Endothelial cell of umbilical vein (primary cell): ENCODE measurements around the gene LRRC8B. TPM values are rescaled to one million over a fixed set of nuclear protein-coding genes. Genes with fewer than 3 reads are reported as not detected.

ENCODE experiments used
- BruUV-seq: library from RNA; stranded (reverse); fragments of 400-500 nt; replicated peaks from 2 replicates; lab custom pipeline; 2021; lab: Mats Ljungman, UMichigan
- CTCF ChIA-PET: fragments of 300-600, 350-600 bp; sonication (Branson Sonifier 250); formaldehyde crosslinking; loops from one replicate; lab custom pipeline; 2021; ENCODE audit warnings: antibody characterized with exemption, inconsistent platforms; lab: Charles Lee
- POLR2A ChIA-PET: fragments of 300-600, 350-600 bp; sonication (Branson Sonifier 250); formaldehyde crosslinking; loops from one replicate; lab custom pipeline; 2021; ENCODE audit warnings: antibody characterized with exemption, inconsistent platforms; lab: Charles Lee
- DNase-seq: peaks from one replicate; pipeline ENCODE4 v3.0.0-alpha.2; 2011; ENCODE audit warnings: low read depth, low spot score
- FAIRE-seq: peaks from 2 replicates; lab custom pipeline; 2011; peaks lifted over from hg19 to GRCh38; lab: Jason Lieb, UNC
- H2AFZ ChIP-seq: 2 replicates; pipeline ENCODE4 v1.6.0; 2012; ENCODE audit warnings: low read depth, low read length, control low read depth, inconsistent platforms
- H3K27ac ChIP-seq: 2 replicates; pipeline ENCODE4 v1.5.1; 2011; ENCODE audit warnings: low read depth, mild to moderate bottlenecking, control low read depth, low read length, moderate library complexity; ENCODE audit not compliant: insufficient read depth
- H3K27me3 ChIP-seq, 2 experiments: 2 replicates each; pipeline versions ENCODE4 v1.6.0 to v1.6.1; 2011; ENCODE audit warnings: low read length in 2 of 2, mixed read lengths in 1 of 2; ENCODE audit not compliant: control insufficient read depth in 2 of 2, insufficient read depth in 2 of 2
- H3K36me3 ChIP-seq, 2 experiments: 2 replicates in 1 of 2; 3 replicates in 1 of 2; pipeline ENCODE4 v1.5.1; 2011; ENCODE audit warnings: low read length in 2 of 2, mild to moderate bottlenecking in 1 of 2, moderate library complexity in 1 of 2; ENCODE audit not compliant: control insufficient read depth in 2 of 2, insufficient read depth in 2 of 2; ENCODE audit errors: extremely low read depth in 1 of 2
- H3K4me1 ChIP-seq: 3 replicates; pipeline ENCODE4 v1.5.1; 2011; ENCODE audit warnings: mild to moderate bottlenecking, low read length; ENCODE audit not compliant: control insufficient read depth, insufficient read depth; ENCODE audit errors: extremely low read depth
- H3K4me2 ChIP-seq: 2 replicates; pipeline ENCODE4 v1.6.1; 2011; ENCODE audit warnings: low read length, control low read depth, mixed read lengths; ENCODE audit not compliant: insufficient read depth
- H3K4me3 ChIP-seq, 3 experiments: fragments of 200-600 bp in 1 of 3; sonication (generic), shearing (Covaris generic) in 1 of 3; replicated peaks in 1 of 3; 2 replicates each; pipeline ENCODE4 v1.5.1; 2011 to 2016; ENCODE audit warnings: control low read depth in 3 of 3, low read length in 3 of 3, mild to moderate bottlenecking in 2 of 3, inconsistent platforms in 1 of 3, low read depth in 1 of 3, moderate library complexity in 1 of 3; ENCODE audit not compliant: insufficient read depth in 1 of 3
- H3K79me2 ChIP-seq: 2 replicates; pipeline ENCODE4 v1.6.0; 2012; ENCODE audit warnings: low read length, inconsistent platforms; ENCODE audit not compliant: control insufficient read depth, insufficient read depth
- H3K9ac ChIP-seq: replicated peaks from 2 replicates; pipeline ENCODE3; 2011; ENCODE audit warnings: low read length, control low read depth; ENCODE audit not compliant: insufficient read depth; ENCODE audit errors: extremely low read depth
- H3K9me1 ChIP-seq: replicated peaks from 3 replicates; pipeline ENCODE4 v1.6.0; 2011; ENCODE audit warnings: mild to moderate bottlenecking, low read length; ENCODE audit not compliant: control insufficient read depth, insufficient read depth; ENCODE audit errors: extremely low read depth
- H3K9me3 ChIP-seq: replicated peaks from 2 replicates; pipeline ENCODE4 v1.5.1; 2012; ENCODE audit warnings: low read length, inconsistent platforms; ENCODE audit not compliant: control insufficient read depth, insufficient read depth
- H4K20me1 ChIP-seq: replicated peaks from 2 replicates; pipeline ENCODE3; 2011; ENCODE audit warnings: mild to moderate bottlenecking, low read length; ENCODE audit not compliant: control insufficient read depth, insufficient read depth; ENCODE audit errors: extremely low read depth
- EZH2 ChIP-seq: IDR thresholded peaks from 2 replicates; pipeline ENCODE4 v1.6.1; 2012; ENCODE audit warnings: borderline replicate concordance, low read depth, mild to moderate bottlenecking, moderate library complexity, low read length, inconsistent platforms; ENCODE audit not compliant: severe bottlenecking
- FOS ChIP-seq: IDR thresholded peaks from 2 replicates; pipeline ENCODE4 v1.6.1; 2011; ENCODE audit warnings: mild to moderate bottlenecking, low read length, moderate library complexity, borderline replicate concordance; ENCODE audit not compliant: insufficient read depth
- GATA2 ChIP-seq: IDR thresholded peaks from 2 replicates; pipeline ENCODE4 v1.7.0; 2011; ENCODE audit warnings: low read depth, mild to moderate bottlenecking, moderate library complexity, mixed read lengths, low read length; ENCODE audit not compliant: insufficient read length, insufficient read depth
- JUN ChIP-seq: IDR thresholded peaks from 2 replicates; pipeline ENCODE4 v1.6.1; 2011; ENCODE audit warnings: borderline replicate concordance, low read depth; ENCODE audit not compliant: insufficient read length, insufficient read depth
- MYC ChIP-seq: IDR thresholded peaks from one replicate; pipeline ENCODE4 v1.6.1; 2011; ENCODE audit warnings: mild to moderate bottlenecking, low read depth, low read length
- POLR2A ChIP-seq: IDR thresholded peaks from 2 replicates; pipeline ENCODE4 v1.6.1; 2012; ENCODE audit warnings: low read depth, mild to moderate bottlenecking, control low read depth, low read length
- POLR2AphosphoS5 ChIP-seq: IDR thresholded peaks from 2 replicates; pipeline ENCODE4 v1.6.1; 2012; ENCODE audit warnings: low read depth, mild to moderate bottlenecking, control low read depth, low read length, moderate library complexity; ENCODE audit not compliant: insufficient read depth
- dilution Hi-C: fragments of 300-500 bp; cut with MboI; formaldehyde crosslinking; loops from one replicate; pipeline ENCODE4 v1.15.0; 2019; ENCODE audit warnings: low sequenced_read_pairs; ENCODE audit not compliant: extremely low pct_ligation_motif_present
- intact Hi-C: fragments of 100-400 bp; cut with micrococcal nuclease; formaldehyde crosslinking; loops from one replicate; pipeline ENCODE4 v1.10.0; 2022
- polyA plus RNA-seq, 4 experiments: library from polyadenylated mRNA; depleted of rRNA in 3 of 4; stranded (reverse) in 3 of 4; unstranded in 1 of 4; fragments of >200 nt; gene quantifications; 2 replicates each; pipeline versions ENCODE4 v1.2.1 to v1.2.3, GENCODE V29; 2011 to 2012; ENCODE audit warnings: missing spikeins in 1 of 4
- total RNA-seq: library from RNA; stranded (reverse); gene quantifications from 2 replicates; pipeline ENCODE4 v1.2.3, GENCODE V29; 2021
- TF ChIP-seq, protein P1 (sequence below), 2 donors: IDR thresholded peaks; 1 replicate in 1 of 2; 2 replicates in 1 of 2; pipeline ENCODE4 v1.5.1; 2011; ENCODE audit warnings: low read length in 2 of 2, mild to moderate bottlenecking in 2 of 2, moderate library complexity in 2 of 2, control low read depth in 1 of 2, inconsistent platforms in 1 of 2, low read depth in 1 of 2; ENCODE audit not compliant: insufficient read depth in 1 of 2; ENCODE audit errors: extremely low read depth in 1 of 2
- TF ChIP-seq, protein P2 (sequence below): IDR thresholded peaks from 2 replicates; pipeline ENCODE4 v1.6.1; 2011; ENCODE audit not compliant: insufficient read depth, insufficient read length

The LRRC8B gene
- total and polyA plus RNA-seq, 2 donors (not counting 3 experiments of a cell fraction or from before 2014, with no cell fraction given), result 15.2 to 15.8 TPM

- POLR2A ChIA-PET, result interaction anchor here (1.2 kb wide), 1 partner anchor 59 kb away, joined by 3 read pairs; no protein-coding TSS in a partner anchor
- peak; percentile 95 for DNase-seq
- dilution Hi-C loops (no loop called here), intact Hi-C loops (loop anchor here (1.0 to 5.0 kb wide), 2 partner anchors 7 to 362 kb away; no protein-coding TSS in a partner anchor)
- TF ChIP-seq JUN (peak; percentile 96), POLR2A (peak; percentile 53), FOS (peak; percentile 84), MYC (no peak), GATA2 (peak; percentile 92), EZH2 (no peak), POLR2AphosphoS5 (peak; percentile 80)
- TF ChIP-seq, protein P1, sequence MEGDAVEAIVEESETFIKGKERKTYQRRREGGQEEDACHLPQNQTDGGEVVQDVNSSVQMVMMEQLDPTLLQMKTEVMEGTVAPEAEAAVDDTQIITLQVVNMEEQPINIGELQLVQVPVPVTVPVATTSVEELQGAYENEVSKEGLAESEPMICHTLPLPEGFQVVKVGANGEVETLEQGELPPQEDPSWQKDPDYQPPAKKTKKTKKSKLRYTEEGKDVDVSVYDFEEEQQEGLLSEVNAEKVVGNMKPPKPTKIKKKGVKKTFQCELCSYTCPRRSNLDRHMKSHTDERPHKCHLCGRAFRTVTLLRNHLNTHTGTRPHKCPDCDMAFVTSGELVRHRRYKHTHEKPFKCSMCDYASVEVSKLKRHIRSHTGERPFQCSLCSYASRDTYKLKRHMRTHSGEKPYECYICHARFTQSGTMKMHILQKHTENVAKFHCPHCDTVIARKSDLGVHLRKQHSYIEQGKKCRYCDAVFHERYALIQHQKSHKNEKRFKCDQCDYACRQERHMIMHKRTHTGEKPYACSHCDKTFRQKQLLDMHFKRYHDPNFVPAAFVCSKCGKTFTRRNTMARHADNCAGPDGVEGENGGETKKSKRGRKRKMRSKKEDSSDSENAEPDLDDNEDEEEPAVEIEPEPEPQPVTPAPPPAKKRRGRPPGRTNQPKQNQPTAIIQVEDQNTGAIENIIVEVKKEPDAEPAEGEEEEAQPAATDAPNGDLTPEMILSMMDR (IDR thresholded peaks at IDR 0.05; ENCODE audit: extremely low read depth in 1 of 2, insufficient read depth in 1 of 2, low read depth in 1 of 2, low read length in 2 of 2), result no peak
- TF ChIP-seq, protein P2, sequence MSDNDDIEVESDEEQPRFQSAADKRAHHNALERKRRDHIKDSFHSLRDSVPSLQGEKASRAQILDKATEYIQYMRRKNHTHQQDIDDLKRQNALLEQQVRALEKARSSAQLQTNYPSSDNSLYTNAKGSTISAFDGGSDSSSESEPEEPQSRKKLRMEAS, result no peak
- Histone ChIP-seq H3K4me3 (no peak overlapping the region), H3K4me1 (peaks cover 50% of the 10 kb centered on the region), H2AFZ (no peak overlapping the region), H3K4me2 (peak overlapping the region; percentile 75), H4K20me1 (no peaks in the 10 kb centered on the region), H3K9me1 (no peaks in the 10 kb centered on the region), H3K36me3 (no peaks in the 10 kb centered on the region), H3K79me2 (peaks cover 9% of the 10 kb centered on the region), H3K27ac (peak overlapping the region; percentile 94), H3K9ac (peak overlapping the region; percentile 63), H3K27me3 (no peaks in the 10 kb centered on the region), H3K9me3 (no peaks in the 10 kb centered on the region)
- peak; percentile 85 for FAIRE-seq
- TSS peak; percentile 50 for BruUV-seq
- CTCF ChIA-PET, result interaction anchor here (1.3 to 2.1 kb wide), 5 partner anchors 17 to 218 kb away, joined by 4 to 8 read pairs (median 5); no protein-coding TSS in a partner anchor
Measured at GRCh38 chr1:89545264-89546038, 20.8 kb downstream of the LRRC8B start.
